HG03175 (cell line): ENCODE measurements around the gene ABHD1.
"Not testable (repeated sequence)": the region's sequence is repeated elsewhere in the genome, so short reads cannot be mapped to it uniquely, and the experiment has no call there.

Source experiments
- ATAC-seq: cut with Tn5 transposase; IDR thresholded peaks from one replicate; pipeline ENCODE4 v1.9.1; 2021; ENCODE audit warnings: mild to moderate bottlenecking, moderate library complexity; ENCODE audit not compliant: unreplicated experiment

The ABHD1 gene

GRCh38 chr2:27162151-27163121 is 38.8 kb downstream of the ABHD1 start:
- no peak for ATAC-seq

GRCh38 chr2:27164960-27165763 is 41.5 kb downstream of the ABHD1 start:
- no peak for ATAC-seq

- ATAC-seq: no peak
These were observed 47.1 kb downstream of the ABHD1 start for GRCh38 chr2:27170581-27171337.

DNA sequence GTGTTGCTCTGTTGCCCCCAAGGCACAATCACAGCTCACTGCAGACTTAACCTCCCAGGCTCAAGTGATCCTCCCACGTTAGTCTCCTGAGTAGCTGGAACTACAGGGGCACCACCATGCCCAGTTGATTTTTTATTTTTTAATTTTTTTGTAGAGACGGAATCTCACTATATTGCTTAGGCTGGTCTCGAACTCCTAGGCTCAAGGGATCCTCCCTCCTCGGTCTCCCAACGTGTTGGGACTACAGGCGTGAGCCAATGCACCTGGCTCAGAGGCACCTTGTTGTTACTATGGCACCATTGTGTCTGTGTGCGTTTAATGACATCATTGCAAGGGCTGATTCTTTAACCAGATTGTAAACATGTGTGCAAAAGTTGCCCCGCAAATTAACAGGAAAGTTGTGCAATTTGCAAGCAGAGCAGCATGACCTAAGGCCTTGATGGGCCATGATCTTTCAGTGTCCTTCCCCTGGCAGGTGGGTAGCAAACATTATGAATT is 47.8 kb downstream of the ABHD1 start:
- no peak for ATAC-seq

GRCh38 chr2:27174638-27175037 is 51.0 kb downstream of the ABHD1 start:
- no peak for ATAC-seq

GRCh38 chr2:27175330-27175729 is 51.7 kb downstream of the ABHD1 start:
- ATAC-seq: no peak

- not testable (repeated sequence) for ATAC-seq
These were observed 52.2 kb downstream of the ABHD1 start for GRCh38 chr2:27175781-27176180.

DNA sequence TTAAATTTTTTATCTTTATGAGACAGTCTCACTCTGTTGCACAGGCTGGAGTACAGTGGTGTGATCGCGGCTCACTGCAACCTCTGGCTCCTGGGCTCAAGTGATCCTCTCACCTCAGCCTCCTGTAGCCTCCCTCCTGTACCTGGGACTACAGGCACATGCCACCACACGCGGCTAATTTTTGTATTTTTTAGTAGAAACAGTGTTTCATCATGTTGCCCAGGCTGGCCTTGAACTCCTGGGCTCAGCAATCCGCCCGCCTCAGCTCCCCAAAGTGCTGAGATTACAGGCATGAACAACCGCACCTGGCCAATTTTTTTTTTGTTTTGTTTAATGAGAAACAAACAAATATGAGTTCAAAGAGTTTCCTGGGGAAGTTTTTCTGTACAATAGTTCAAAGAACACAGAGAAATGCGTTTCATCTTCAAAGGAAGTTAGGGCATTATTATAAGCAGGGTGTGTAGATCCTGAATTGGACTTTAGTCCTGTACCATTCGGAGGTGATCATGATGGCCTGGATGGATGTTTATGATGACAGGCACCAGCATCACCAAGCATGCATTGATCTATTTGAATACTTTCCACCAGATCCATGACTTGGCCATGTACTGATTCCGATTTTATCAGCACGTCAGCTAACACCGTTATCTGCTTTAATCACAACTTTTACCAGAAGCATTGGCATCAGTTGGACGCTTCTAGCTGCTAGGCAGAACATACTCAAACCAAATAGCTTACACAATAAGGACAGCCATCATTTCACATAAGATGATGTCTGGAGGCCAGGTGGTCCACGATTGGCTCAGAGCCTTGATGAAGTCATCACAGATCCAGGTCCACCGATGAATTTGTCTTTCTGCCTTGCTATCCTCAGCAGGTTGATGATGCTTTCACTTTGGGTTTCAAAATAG is 54.1 kb downstream of the ABHD1 start:
- ATAC-seq: no peak

DNA sequence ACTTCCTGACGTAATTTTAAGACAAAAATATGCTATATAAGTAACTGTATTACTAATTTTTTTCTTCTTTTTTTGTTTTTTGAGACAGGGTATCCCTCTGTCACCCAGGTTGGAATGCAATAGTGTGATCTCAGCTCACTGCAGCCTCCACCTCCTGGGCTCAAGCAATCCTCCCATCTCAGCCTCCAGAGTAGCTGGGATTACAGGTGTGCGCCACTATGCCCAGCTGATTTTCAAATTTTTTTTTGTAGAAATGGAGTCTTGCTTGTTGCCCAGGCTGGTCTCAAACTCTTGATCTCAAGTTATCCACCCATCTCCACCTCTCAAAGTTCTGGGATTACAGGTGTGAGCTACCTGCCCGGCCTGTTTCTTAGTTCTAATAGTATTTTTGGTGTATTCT is 54.9 kb downstream of the ABHD1 start:
- ATAC-seq: no peak

GRCh38 chr2:27179344-27180000 is 55.9 kb downstream of the ABHD1 start:
- no peak for ATAC-seq
